MM.1S (cell line): ENCODE measurements around the gene RIIAD1.
"Not testable (repeated sequence)": the region's sequence is repeated elsewhere in the genome, so short reads cannot be mapped to it uniquely, and the experiment has no call there.

Experiments used
- DNase-seq: peaks from one replicate; pipeline ENCODE4 v3.0.0-alpha.2; 2015
- H2AFZ ChIP-seq: fragments of 300-600 bp; sonication (generic); 2 replicates; pipeline ENCODE4 v1.6.0; 2016; ENCODE audit warnings: antibody characterized with exemption, low read length
- H3F3A ChIP-seq: fragments of 300-600 bp; sonication (generic); 2 replicates; pipeline ENCODE4 v1.6.1; 2016; ENCODE audit warnings: mild to moderate bottlenecking, antibody characterized with exemption, low read length, moderate library complexity, mixed read lengths; ENCODE audit not compliant: insufficient read depth
- H3K27ac ChIP-seq: fragments of 300-600 bp; sonication (generic); 2 replicates; pipeline ENCODE4 v1.5.1; 2016; ENCODE audit warnings: mild to moderate bottlenecking, low read length
- H3K27me3 ChIP-seq: fragments of 300-600 bp; sonication (generic); replicated peaks from 2 replicates; pipeline ENCODE4 v1.6.0; 2016; ENCODE audit warnings: low read length; ENCODE audit not compliant: insufficient read depth
- H3K36me3 ChIP-seq: fragments of 300-600 bp; sonication (generic); replicated peaks from 2 replicates; pipeline ENCODE4 v1.6.1; 2016; ENCODE audit warnings: mild to moderate bottlenecking, low read length, mixed read lengths; ENCODE audit not compliant: insufficient read depth
- H3K4me1 ChIP-seq: fragments of 300-600 bp; sonication (generic); 2 replicates; pipeline ENCODE4 v1.6.1; 2016; ENCODE audit warnings: low read length, mixed read lengths
- H3K4me2 ChIP-seq: fragments of 300-600 bp; sonication (generic); 2 replicates; pipeline ENCODE4 v1.6.0; 2016; ENCODE audit warnings: low read depth, low read length
- H3K4me3 ChIP-seq: fragments of 300-600 bp; sonication (generic); 2 replicates; pipeline ENCODE4 v1.5.1; 2016; ENCODE audit warnings: low read length, mixed read lengths
- H3K79me2 ChIP-seq: fragments of 300-600 bp; sonication (generic); 2 replicates; pipeline ENCODE4 v1.6.1; 2016; ENCODE audit warnings: mixed run types, low read length, mixed read lengths
- H3K9ac ChIP-seq: fragments of 300-600 bp; sonication (generic); 2 replicates; pipeline ENCODE4 v1.6.1; 2016; ENCODE audit warnings: low read length, mixed read lengths
- H3K9me2 ChIP-seq: fragments of 300-600 bp; sonication (generic); replicated peaks from 2 replicates; pipeline ENCODE4 v1.6.1; 2016; ENCODE audit warnings: mild to moderate bottlenecking, low read length, mixed read lengths; ENCODE audit not compliant: insufficient read depth
- H3K9me3 ChIP-seq: fragments of 300-600 bp; sonication (generic); replicated peaks from 2 replicates; pipeline ENCODE4 v1.6.1; 2016; ENCODE audit warnings: mild to moderate bottlenecking, low read length, mixed read lengths; ENCODE audit not compliant: insufficient read depth
- H4K20me1 ChIP-seq: fragments of 300-600 bp; sonication (generic); 2 replicates; pipeline ENCODE4 v1.6.1; 2016; ENCODE audit warnings: mild to moderate bottlenecking, low read length, moderate library complexity, mixed read lengths; ENCODE audit not compliant: insufficient read depth
- EZH2 ChIP-seq: fragments of 300-600 bp; sonication (generic); optimal IDR thresholded peaks from 2 replicates; pipeline ENCODE3; 2017; ENCODE audit warnings: low read depth, mild to moderate bottlenecking, antibody characterized with exemption, low read length, mixed read lengths
- EZH2phosphoT487 ChIP-seq: fragments of 300-600 bp; sonication (generic); IDR thresholded peaks from 2 replicates; pipeline ENCODE4 v1.6.1; 2018; ENCODE audit warnings: antibody characterized with exemption, low read length
- TF ChIP-seq, protein P1 (sequence below): fragments of 300-600 bp; sonication (generic); IDR thresholded peaks from 2 replicates; pipeline ENCODE4 v1.5.1; 2016; ENCODE audit warnings: antibody characterized with exemption, low read length, mixed read lengths

RIIAD1 gene

DNA sequence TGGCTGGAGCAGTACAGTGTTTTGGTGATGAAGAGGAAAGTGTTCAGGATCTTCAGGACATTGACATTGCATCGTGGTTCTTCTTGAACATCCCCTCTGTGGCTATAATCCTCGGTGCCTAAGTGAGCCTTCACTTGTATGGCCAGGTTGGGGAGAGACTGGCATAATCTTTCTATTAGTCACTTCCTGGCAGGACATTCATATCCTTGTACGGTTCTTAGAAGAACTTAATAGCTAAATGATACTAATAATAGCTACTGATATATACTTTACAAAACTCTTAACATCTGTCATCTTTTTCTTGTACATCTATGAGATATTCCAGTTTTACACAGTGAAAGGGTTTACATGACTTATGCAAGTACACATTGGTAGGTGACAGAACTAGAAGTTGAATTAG, 40.5 kb upstream of the RIIAD1 start:
- Histone ChIP-seq H3K36me3 (no peaks in the 10 kb centered on the region), H3K9me3 (no peaks in the 10 kb centered on the region), H3K9ac (no peak overlapping the region), H3K4me3 (no peak overlapping the region), H3K4me1 (no peaks in the 10 kb centered on the region), H4K20me1 (no peaks in the 10 kb centered on the region), H3F3A (no peaks in the 10 kb centered on the region), H3K27me3 (no peaks in the 10 kb centered on the region), H3K4me2 (no peak overlapping the region), H3K9me2 (no peaks in the 10 kb centered on the region), H3K79me2 (no peaks in the 10 kb centered on the region), H2AFZ (no peak overlapping the region), H3K27ac (no peak overlapping the region)
- peak; percentile 15 for DNase-seq
- TF ChIP-seq EZH2 (no peak), EZH2phosphoT487 (no peak)
- TF ChIP-seq, protein P1, sequence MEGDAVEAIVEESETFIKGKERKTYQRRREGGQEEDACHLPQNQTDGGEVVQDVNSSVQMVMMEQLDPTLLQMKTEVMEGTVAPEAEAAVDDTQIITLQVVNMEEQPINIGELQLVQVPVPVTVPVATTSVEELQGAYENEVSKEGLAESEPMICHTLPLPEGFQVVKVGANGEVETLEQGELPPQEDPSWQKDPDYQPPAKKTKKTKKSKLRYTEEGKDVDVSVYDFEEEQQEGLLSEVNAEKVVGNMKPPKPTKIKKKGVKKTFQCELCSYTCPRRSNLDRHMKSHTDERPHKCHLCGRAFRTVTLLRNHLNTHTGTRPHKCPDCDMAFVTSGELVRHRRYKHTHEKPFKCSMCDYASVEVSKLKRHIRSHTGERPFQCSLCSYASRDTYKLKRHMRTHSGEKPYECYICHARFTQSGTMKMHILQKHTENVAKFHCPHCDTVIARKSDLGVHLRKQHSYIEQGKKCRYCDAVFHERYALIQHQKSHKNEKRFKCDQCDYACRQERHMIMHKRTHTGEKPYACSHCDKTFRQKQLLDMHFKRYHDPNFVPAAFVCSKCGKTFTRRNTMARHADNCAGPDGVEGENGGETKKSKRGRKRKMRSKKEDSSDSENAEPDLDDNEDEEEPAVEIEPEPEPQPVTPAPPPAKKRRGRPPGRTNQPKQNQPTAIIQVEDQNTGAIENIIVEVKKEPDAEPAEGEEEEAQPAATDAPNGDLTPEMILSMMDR: no peak

- Histone ChIP-seq H2AFZ (no peak overlapping the region), H3K27ac (no peak overlapping the region)
Observed at GRCh38 chr1:151681923-151682322, 39.4 kb upstream of the RIIAD1 start.

GRCh38 chr1:151682901-151683300, 38.4 kb upstream of the RIIAD1 start:
- not testable (repeated sequence) for H3K9me2 ChIP-seq, H4K20me1 ChIP-seq, H3K4me1 ChIP-seq, H3K9me3 ChIP-seq, H3K27me3 ChIP-seq, H3K27ac ChIP-seq, H2AFZ ChIP-seq, H3K4me2 ChIP-seq, H3K36me3 ChIP-seq, H3F3A ChIP-seq, H3K9ac ChIP-seq, H3K79me2 ChIP-seq, DNase-seq, H3K4me3 ChIP-seq

More at GRCh38 chr1:151681923-151682322, 39.4 kb upstream of the RIIAD1 start:
- Histone ChIP-seq H3K9me3 (no peaks in the 10 kb centered on the region), H3K4me2 (no peak overlapping the region), H3K79me2 (no peaks in the 10 kb centered on the region), H3K9ac (no peak overlapping the region), H3K9me2 (no peaks in the 10 kb centered on the region), H3F3A (no peaks in the 10 kb centered on the region), H3K27me3 (no peaks in the 10 kb centered on the region), H3K36me3 (no peaks in the 10 kb centered on the region), H3K4me1 (no peaks in the 10 kb centered on the region), H3K4me3 (no peak overlapping the region), H4K20me1 (no peaks in the 10 kb centered on the region)
- no peak for DNase-seq
- TF ChIP-seq EZH2phosphoT487: no peak
- TF ChIP-seq, protein P1: no peak
- no peak for TF ChIP-seq EZH2

GRCh38 chr1:151684128-151684527, 37.2 kb upstream of the RIIAD1 start:
- no peaks in the 10 kb centered on the region for H4K20me1 ChIP-seq
- H3K4me3 ChIP-seq: no peak overlapping the region
- no peaks in the 10 kb centered on the region for H3K79me2 ChIP-seq
- H2AFZ ChIP-seq: no peak overlapping the region
- no peak overlapping the region for H3K9ac ChIP-seq
- no peaks in the 10 kb centered on the region for H3K9me3 ChIP-seq
- no peaks in the 10 kb centered on the region for H3K4me1 ChIP-seq
- no peak overlapping the region for H3K27ac ChIP-seq
- no peaks in the 10 kb centered on the region for H3K27me3 ChIP-seq
- TF ChIP-seq EZH2 (no peak), EZH2phosphoT487 (no peak)
- TF ChIP-seq, protein P1: no peak
- no peak for DNase-seq
- H3K4me2 ChIP-seq: no peak overlapping the region
- H3K9me2 ChIP-seq: no peaks in the 10 kb centered on the region
- H3K36me3 ChIP-seq: no peaks in the 10 kb centered on the region
- H3F3A ChIP-seq: no peaks in the 10 kb centered on the region
